ENCODE results near the gene PMEPA1. TPM values are rescaled to one million over a fixed set of nuclear protein-coding genes. Genes with fewer than 3 reads are reported as not detected.

PMEPA1 gene
- total RNA-seq, 2 experiments from 2014 or later = 15.7 to 18.0 TPM

DNA sequence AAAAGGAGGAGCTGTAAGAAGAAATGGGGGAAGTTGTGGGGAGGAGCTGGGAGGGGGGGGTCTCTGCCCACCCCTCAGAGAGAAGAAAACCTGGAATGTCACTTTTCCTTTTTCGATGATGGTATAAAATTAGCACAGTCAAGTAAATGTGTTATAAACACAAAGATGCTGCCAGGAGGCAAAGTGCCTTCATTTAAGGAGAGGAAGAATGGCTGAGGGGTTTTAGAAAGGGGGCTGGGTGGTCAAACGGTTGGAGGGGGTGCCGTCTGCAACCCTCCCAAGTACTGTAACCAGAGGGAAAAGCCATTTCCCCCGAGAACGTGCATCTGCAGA, 25.0 kb downstream of the PMEPA1 start:
- CTCF ChIA-PET = no interaction called here

DNA sequence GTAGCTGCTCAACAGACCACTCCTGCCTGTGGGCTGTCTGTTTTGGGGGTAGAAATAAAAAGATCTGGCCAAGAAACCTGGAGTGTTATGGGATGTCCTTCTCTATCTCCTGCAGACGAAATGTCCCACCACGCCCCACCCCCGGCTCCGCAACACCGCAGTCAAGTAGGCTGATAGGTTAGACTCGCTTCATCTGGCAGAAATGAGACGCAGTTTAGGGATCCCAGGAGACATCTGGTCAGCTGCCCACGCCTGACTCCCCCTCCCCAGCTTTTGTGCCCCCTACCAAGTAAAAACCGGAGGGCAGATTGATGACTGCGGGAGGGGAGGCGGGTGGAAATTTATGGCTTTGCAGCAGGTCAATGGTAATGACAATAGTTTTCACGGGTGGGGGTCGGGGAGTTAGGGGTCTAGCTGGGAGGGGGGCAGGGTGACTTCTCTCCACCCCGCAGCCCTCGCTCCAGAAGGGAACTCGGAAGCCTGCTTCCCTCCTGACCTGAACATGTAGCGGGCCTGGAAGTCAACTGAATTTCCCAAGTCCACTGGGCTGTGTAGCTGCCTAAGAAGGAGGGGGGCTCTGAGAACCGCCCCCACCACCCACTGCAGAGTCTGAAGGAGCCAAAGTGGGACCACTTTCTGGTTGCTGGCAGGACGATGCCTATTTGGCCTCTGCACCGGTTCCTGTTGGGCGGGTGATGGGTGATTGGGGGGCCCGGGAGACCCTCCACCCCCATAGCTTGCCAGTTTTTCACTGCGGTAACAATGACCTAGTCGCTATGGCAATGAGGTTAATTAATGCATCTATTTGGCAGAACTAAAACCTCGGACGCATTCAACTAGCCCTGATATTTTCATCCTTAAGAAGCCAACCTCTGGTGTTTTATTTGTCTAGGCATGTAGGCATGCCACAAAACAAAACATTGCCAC, 25.7 kb downstream of the PMEPA1 start:
- ATAC-seq (ENCODE audit: poor library complexity) (no peak), DNase-seq (no peak)
- TF ChIP-seq, protein P1, sequence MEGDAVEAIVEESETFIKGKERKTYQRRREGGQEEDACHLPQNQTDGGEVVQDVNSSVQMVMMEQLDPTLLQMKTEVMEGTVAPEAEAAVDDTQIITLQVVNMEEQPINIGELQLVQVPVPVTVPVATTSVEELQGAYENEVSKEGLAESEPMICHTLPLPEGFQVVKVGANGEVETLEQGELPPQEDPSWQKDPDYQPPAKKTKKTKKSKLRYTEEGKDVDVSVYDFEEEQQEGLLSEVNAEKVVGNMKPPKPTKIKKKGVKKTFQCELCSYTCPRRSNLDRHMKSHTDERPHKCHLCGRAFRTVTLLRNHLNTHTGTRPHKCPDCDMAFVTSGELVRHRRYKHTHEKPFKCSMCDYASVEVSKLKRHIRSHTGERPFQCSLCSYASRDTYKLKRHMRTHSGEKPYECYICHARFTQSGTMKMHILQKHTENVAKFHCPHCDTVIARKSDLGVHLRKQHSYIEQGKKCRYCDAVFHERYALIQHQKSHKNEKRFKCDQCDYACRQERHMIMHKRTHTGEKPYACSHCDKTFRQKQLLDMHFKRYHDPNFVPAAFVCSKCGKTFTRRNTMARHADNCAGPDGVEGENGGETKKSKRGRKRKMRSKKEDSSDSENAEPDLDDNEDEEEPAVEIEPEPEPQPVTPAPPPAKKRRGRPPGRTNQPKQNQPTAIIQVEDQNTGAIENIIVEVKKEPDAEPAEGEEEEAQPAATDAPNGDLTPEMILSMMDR (IDR thresholded peaks at IDR 0.05) = no peak
- intact Hi-C loops (cut with DNase I, micrococcal nuclease) = no loop called here
- no peaks in the 10 kb centered on the region for H3K36me3 ChIP-seq (ENCODE audit: insufficient read depth, low read length)
- ChIA-PET CTCF (interaction anchor here (3.1 kb wide), 1 partner anchor 14 kb away, joined by 9 read pairs; no protein-coding TSS in a partner anchor), POLR2A (no interaction called here)
- Mint-ChIP-seq H3K27ac (no peak overlapping the region), H3K27me3 (no peaks in the 10 kb centered on the region), H3K9me3 (no peaks in the 10 kb centered on the region), H3K4me3 (no peak overlapping the region), H3K36me3 (ENCODE audit: low read depth) (no peaks in the 10 kb centered on the region), H3K4me1 (ENCODE audit: low read depth) (peaks cover 20% of the 10 kb centered on the region)
- H3K27me3 ChIP-seq (ENCODE audit: control insufficient read depth in 1 of 2, insufficient read depth in 2 of 2, low read length in 2 of 2) = no peaks in the 10 kb centered on the region
- H3K27ac ChIP-seq (ENCODE audit: low read depth in 1 of 2, low read length in 2 of 2) = no peak overlapping the region
- no peak overlapping the region for H3K4me3 ChIP-seq (ENCODE audit: low read length)
- peaks cover 12% of the 10 kb centered on the region for H3K4me1 ChIP-seq (ENCODE audit: insufficient read depth, low read length)
- H3K9me3 ChIP-seq (ENCODE audit: control insufficient read depth in 1 of 2, insufficient read depth in 1 of 2, low read length in 2 of 2) = no peaks in the 10 kb centered on the region

More for the DNA sequence above, 25.0 kb downstream of the PMEPA1 start:
- Histone ChIP-seq H3K27ac (ENCODE audit: low read depth in 1 of 2, low read length in 2 of 2) (no peak overlapping the region), H3K36me3 (ENCODE audit: insufficient read depth, low read length) (no peaks in the 10 kb centered on the region), H3K9me3 (ENCODE audit: control insufficient read depth in 1 of 2, insufficient read depth in 1 of 2, low read length in 2 of 2) (no peaks in the 10 kb centered on the region), H3K27me3 (ENCODE audit: control insufficient read depth in 1 of 2, insufficient read depth in 2 of 2, low read length in 2 of 2) (no peaks in the 10 kb centered on the region), H3K4me1 (ENCODE audit: insufficient read depth, low read length) (peaks cover 12% of the 10 kb centered on the region), H3K4me3 (ENCODE audit: low read length) (no peak overlapping the region)
- TF ChIP-seq, protein P1 (IDR thresholded peaks at IDR 0.05) = no peak
- H3K27me3 Mint-ChIP-seq = no peaks in the 10 kb centered on the region
- H3K9me3 Mint-ChIP-seq = no peaks in the 10 kb centered on the region
- no peak for ATAC-seq (ENCODE audit: poor library complexity)
- no peak overlapping the region for H3K27ac Mint-ChIP-seq
- POLR2A ChIA-PET = no interaction called here
- intact Hi-C loops (cut with DNase I, micrococcal nuclease) = no loop called here
- no peak for DNase-seq
- no peaks in the 10 kb centered on the region for H3K36me3 Mint-ChIP-seq (ENCODE audit: low read depth)
- peaks cover 20% of the 10 kb centered on the region for H3K4me1 Mint-ChIP-seq (ENCODE audit: low read depth)
- no peak overlapping the region for H3K4me3 Mint-ChIP-seq

DNA sequence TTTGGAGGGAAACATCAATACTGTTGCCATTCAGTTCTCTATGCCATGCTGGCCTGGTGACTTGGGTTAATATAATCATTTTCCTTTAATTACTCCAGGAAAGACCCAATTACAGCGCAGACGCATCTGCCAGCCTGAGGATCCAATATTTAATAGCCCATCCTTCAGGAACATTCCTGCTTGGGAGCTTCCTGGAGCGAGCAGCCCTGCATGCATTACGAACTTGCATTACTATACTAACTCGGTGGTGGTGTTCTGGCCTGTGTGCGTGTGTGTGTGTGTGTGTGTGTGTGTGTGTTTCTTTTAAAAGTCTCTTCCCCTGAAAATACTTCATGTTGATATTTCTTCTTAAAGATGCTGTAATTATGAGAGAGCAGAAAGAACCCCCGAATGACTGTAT, 26.5 kb downstream of the PMEPA1 start:
- TF ChIP-seq, protein P1 (IDR thresholded peaks at IDR 0.05) = no peak
- Histone ChIP-seq H3K27ac (ENCODE audit: low read depth in 1 of 2, low read length in 2 of 2) (no peak overlapping the region), H3K4me3 (ENCODE audit: low read length) (no peak overlapping the region), H3K36me3 (ENCODE audit: insufficient read depth, low read length) (no peaks in the 10 kb centered on the region), H3K4me1 (ENCODE audit: insufficient read depth, low read length) (peaks cover 12% of the 10 kb centered on the region), H3K27me3 (ENCODE audit: control insufficient read depth in 1 of 2, insufficient read depth in 2 of 2, low read length in 2 of 2) (peaks cover 0 to 2% of the 10 kb centered on the region in 2 experiments), H3K9me3 (ENCODE audit: control insufficient read depth in 1 of 2, insufficient read depth in 1 of 2, low read length in 2 of 2) (no peaks in the 10 kb centered on the region)
- POLR2A ChIA-PET = no interaction called here
- no peaks in the 10 kb centered on the region for H3K9me3 Mint-ChIP-seq
- ATAC-seq (ENCODE audit: poor library complexity) (no peak), DNase-seq (no peak)
- H3K27me3 Mint-ChIP-seq = no peaks in the 10 kb centered on the region
- no peak overlapping the region for H3K4me3 Mint-ChIP-seq
- peaks cover 20% of the 10 kb centered on the region for H3K4me1 Mint-ChIP-seq (ENCODE audit: low read depth)
- no peak overlapping the region for H3K27ac Mint-ChIP-seq
- intact Hi-C loops (cut with DNase I, micrococcal nuclease) = no loop called here
- H3K36me3 Mint-ChIP-seq (ENCODE audit: low read depth) = no peaks in the 10 kb centered on the region
- CTCF ChIA-PET = interaction anchor here (3.1 kb wide), 1 partner anchor 14 kb away, joined by 9 read pairs; no protein-coding TSS in a partner anchor

All from CD4-positive, alpha-beta T cell (primary cell).